ENCODE results near the gene SUSD4. TPM values are rescaled to one million over a fixed set of nuclear protein-coding genes. Genes with fewer than 3 reads are reported as not detected.

The SUSD4 gene
- total and polyA plus RNA-seq, 2 of the 8 experiments (the other 6 are each of a cell fraction or from before 2014, with no cell fraction given) = 3.9 to 5.2 TPM

DNA sequence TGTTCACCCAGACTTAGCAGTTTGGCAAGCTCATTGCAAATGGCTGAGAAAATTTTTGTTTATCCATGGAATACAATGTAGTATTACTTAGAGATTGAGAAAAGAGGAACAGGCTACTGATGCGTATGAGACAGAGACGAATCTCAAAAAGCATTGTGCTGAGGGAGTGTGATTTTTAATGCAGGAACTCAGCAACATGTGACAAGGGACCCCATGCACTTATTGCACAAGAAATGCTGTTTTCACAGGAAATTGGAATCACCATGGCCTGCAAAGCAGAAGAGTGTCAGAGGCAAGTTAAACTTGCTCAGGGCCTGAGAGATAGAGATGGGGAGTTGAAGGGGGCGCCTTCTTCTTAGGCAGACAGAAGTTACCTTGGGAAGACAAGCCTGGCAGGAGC, 188.3 kb downstream of the SUSD4 start:
- no peak overlapping the region for H3K4me3 ChIP-seq (ENCODE audit: extremely low read depth in 1 of 4, insufficient read depth in 2 of 4, low read depth in 3 of 4, low read length in 4 of 4)
- ChIA-PET POLR2A (ENCODE audit: partially characterized antibody) (interaction anchor here (0.6 kb wide), 1 partner anchor 78 kb away, joined by 3 read pairs; no protein-coding TSS in a partner anchor), CTCF (ENCODE audit: partially characterized antibody) (interaction anchor here (0.6 to 3.8 kb wide), 36 partner anchors 9 to 520 kb away, joined by 3 to 24 read pairs (median 4); partner anchors contain the start of gene TLR5)
- H2BK5ac ChIP-seq (ENCODE audit: low read depth, low read length) = no peak overlapping the region
- H3K27me3 ChIP-seq (replicated peaks in 1 of 4; ENCODE audit: control insufficient read depth in 3 of 4, extremely low read depth in 1 of 4, insufficient read depth in 3 of 4, low read length in 3 of 4) = no peaks in the 10 kb centered on the region; a peak in 1 of 7 replicates
- no peak overlapping the region for H3K9ac ChIP-seq (replicated peaks in 1 of 4; ENCODE audit: extremely low read depth in 1 of 4, low read depth in 3 of 4, low read length in 3 of 4)
- no peak overlapping the region for H2AK5ac ChIP-seq (ENCODE audit: low read depth, low read length)
- no peak overlapping the region for H2BK12ac ChIP-seq (ENCODE audit: low read depth, low read length)
- no peaks in the 10 kb centered on the region for H4K20me1 ChIP-seq (replicated peaks in 1 of 2; ENCODE audit: control insufficient read depth in 1 of 2, insufficient read depth in 2 of 2, low read length in 2 of 2)
- DNase-seq (ENCODE audit: low read depth in 1 of 2, low spot score in 2 of 2) (no peak), FAIRE-seq (no peak)
- no peak overlapping the region for H2BK15ac ChIP-seq (ENCODE audit: low read length)
- peaks cover 0 to 2% (median 0%) of the 10 kb centered on the region in 4 experiments; a peak in 1 of 7 replicates for H3K4me1 ChIP-seq (replicated peaks in 1 of 4; ENCODE audit: control insufficient read depth in 3 of 4, insufficient read depth in 4 of 4, low read length in 3 of 4)
- H3K56ac ChIP-seq (replicated peaks; ENCODE audit: insufficient read length, low read depth, low read length) = no peak overlapping the region
- no peaks in the 10 kb centered on the region for H3K36me3 ChIP-seq (ENCODE audit: control insufficient read depth in 2 of 4, insufficient read depth in 4 of 4, low read length in 3 of 4)
- H3K18ac ChIP-seq (ENCODE audit: extremely low read depth, low read length) = no peak overlapping the region
- no peak overlapping the region for H3K4ac ChIP-seq (replicated peaks; ENCODE audit: insufficient read length, low read depth, low read length)
- no peaks in the 10 kb centered on the region for H3K23me2 ChIP-seq (ENCODE audit: low read depth, low read length)
- no peak overlapping the region for H3K4me2 ChIP-seq (ENCODE audit: insufficient read depth in 1 of 2, low read depth in 2 of 2, low read length in 2 of 2)
- no peak overlapping the region for H2BK20ac ChIP-seq (ENCODE audit: low read length)
- H3K9me3 ChIP-seq (ENCODE audit: insufficient read depth in 2 of 2, low read depth in 1 of 2, low read length in 1 of 2) = no peaks in the 10 kb centered on the region
- no peak overlapping the region for H3K27ac ChIP-seq (ENCODE audit: low read depth, low read length)
- no peaks in the 10 kb centered on the region for H3K79me1 ChIP-seq (ENCODE audit: low read depth, low read length)
- H4K8ac ChIP-seq (ENCODE audit: extremely low read depth, insufficient read depth, low read length) = no peak overlapping the region
- no peak overlapping the region for H4K5ac ChIP-seq (ENCODE audit: insufficient read length, low read depth, low read length)
- no peak overlapping the region for H3K14ac ChIP-seq (ENCODE audit: insufficient read length)
- no peak overlapping the region for H4K91ac ChIP-seq (replicated peaks; ENCODE audit: insufficient read length, low read length)
- no peaks in the 10 kb centered on the region for H3K79me2 ChIP-seq (ENCODE audit: control insufficient read depth in 1 of 2, insufficient read depth in 2 of 2, low read length in 2 of 2)
- no peak overlapping the region for H2BK120ac ChIP-seq (replicated peaks; ENCODE audit: low read depth, low read length)
- WGBS, 2 experiments (ENCODE audit: extremely low coverage in 1 of 2, insufficient coverage in 1 of 2, insufficient read length in 1 of 2, insufficient replicate concordance in 2 of 2, low coverage in 1 of 2, low lambda C conversion rate in 2 of 2, missing lambda C conversion rate in 1 of 2) = 80% methylated on average over 3 of the region's 3 CpGs; no CpG with 5 or more reads in 1 of the 2 experiments
- H2AFZ ChIP-seq (ENCODE audit: low read length) = no peak overlapping the region
- H3K23ac ChIP-seq (ENCODE audit: insufficient read length) = no peak overlapping the region
- TF ChIP-seq BCL11A (IDR thresholded peaks at IDR 0.05; ENCODE audit: low read depth in 2 of 2, low read length in 2 of 2) (no peak), FOSL1 (IDR thresholded peaks at IDR 0.05; ENCODE audit: insufficient read depth, low read depth, low read length) (no peak), TCF12 (IDR thresholded peaks at IDR 0.05; ENCODE audit: low read depth, low read length) (no peak), KDM5A (IDR thresholded peaks at IDR 0.05; ENCODE audit: low read length) (no peak), CEBPB (IDR thresholded peaks at IDR 0.05; ENCODE audit: low read depth, low read length) (no peak), JUN (IDR thresholded peaks at IDR 0.05; ENCODE audit: low read depth, low read length) (no peak), SIN3A (conservative IDR thresholded peaks at IDR 0.05 in 1 of 2, IDR thresholded peaks at IDR 0.05 in 1 of 2; ENCODE audit: low read depth in 1 of 2, low read length in 2 of 2) (no peak), RFX5 (IDR thresholded peaks at IDR 0.05; ENCODE audit: borderline replicate concordance, low read depth, low read length) (no peak), HDAC6 (IDR thresholded peaks at IDR 0.05; ENCODE audit: low read depth, low read length) (no peak), MAFK (IDR thresholded peaks at IDR 0.05; ENCODE audit: low read depth, low read length) (no peak), EGR1 (IDR thresholded peaks at IDR 0.05; ENCODE audit: borderline replicate concordance, low read depth, low read length) (no peak), POU5F1 (IDR thresholded peaks at IDR 0.05; ENCODE audit: low read depth, low read length) (no peak), SRF (IDR thresholded peaks at IDR 0.05; ENCODE audit: low read depth, low read length) (no peak), SIX5 (IDR thresholded peaks at IDR 0.05; ENCODE audit: low read depth, low read length) (no peak)
- TF ChIP-seq, protein P1, sequence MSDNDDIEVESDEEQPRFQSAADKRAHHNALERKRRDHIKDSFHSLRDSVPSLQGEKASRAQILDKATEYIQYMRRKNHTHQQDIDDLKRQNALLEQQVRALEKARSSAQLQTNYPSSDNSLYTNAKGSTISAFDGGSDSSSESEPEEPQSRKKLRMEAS (IDR thresholded peaks at IDR 0.05) = no peak

Measured in H1 (cell line).